Lung microvascular endothelial cell (primary cell): ENCODE data around the gene HBS1L. TPM values are rescaled to one million over a fixed set of nuclear protein-coding genes. Genes with fewer than 3 reads are reported as not detected.

Source experiments
- DNase-seq, 2 donors: peaks; one replicate each; pipeline versions ENCODE4 v3.0.0 to v3.0.0-alpha.2; 2010; ENCODE audit warnings: low read depth in 2 of 2
- total RNA-seq: library from RNA; depleted of rRNA; stranded (reverse); fragments of >200 nt; gene quantifications from 2 replicates; pipeline ENCODE4 v1.2.1, GENCODE V29; 2014

HBS1L gene
- total RNA-seq, 1 donor from 2014 or later, result 74.8 TPM

- DNase-seq, result no peak
Observed at GRCh38 chr6:135037541-135037940, 17.1 kb downstream of the HBS1L start.

GRCh38 chr6:135036731-135037420, 17.7 kb downstream of the HBS1L start:
- peak in 1 of 2 donors; percentile 33 for DNase-seq

- DNase-seq, result no peak
Observed at GRCh38 chr6:135033238-135033637, 21.4 kb downstream of the HBS1L start.

- DNase-seq, result no peak
Observed at GRCh38 chr6:135030532-135031178, 24.0 kb downstream of the HBS1L start.

- DNase-seq, result no peak
Observed at GRCh38 chr6:135030056-135030473, 24.6 kb downstream of the HBS1L start.

GRCh38 chr6:135025775-135026174, 28.8 kb downstream of the HBS1L start:
- DNase-seq, result no peak

- no peak for DNase-seq
Observed at GRCh38 chr6:135025175-135025574, 29.4 kb downstream of the HBS1L start.

- DNase-seq, result no peak
Observed at GRCh38 chr6:135022050-135022697, 32.4 kb downstream of the HBS1L start.

GRCh38 chr6:135021310-135022049, 33.1 kb downstream of the HBS1L start:
- DNase-seq, result no peak

- DNase-seq, result no peak
Observed at GRCh38 chr6:135018941-135019340, 35.7 kb downstream of the HBS1L start.

GRCh38 chr6:135018052-135018451, 36.6 kb downstream of the HBS1L start:
- DNase-seq, result no peak

- no peak for DNase-seq
Observed at GRCh38 chr6:135014353-135014832, 40.2 kb downstream of the HBS1L start.

- no peak for DNase-seq
Observed at GRCh38 chr6:135013211-135013610, 41.4 kb downstream of the HBS1L start.

GRCh38 chr6:135012764-135013163, 41.9 kb downstream of the HBS1L start:
- no peak for DNase-seq

GRCh38 chr6:135012349-135012748, 42.3 kb downstream of the HBS1L start:
- no peak for DNase-seq

GRCh38 chr6:135008941-135009290, 45.7 kb downstream of the HBS1L start:
- DNase-seq, result no peak

GRCh38 chr6:135008072-135008940, 46.3 kb downstream of the HBS1L start:
- no peak for DNase-seq

- peak in 1 of 2 donors; percentile 25 for DNase-seq
Observed at GRCh38 chr6:135006386-135006914, 48.2 kb downstream of the HBS1L start.

- no peak for DNase-seq
Observed at GRCh38 chr6:135004399-135004798, 50.2 kb downstream of the HBS1L start.

- no peak for DNase-seq
Observed at GRCh38 chr6:135002974-135003703, 51.5 kb downstream of the HBS1L start.
